Type B pancreatic cell (in vitro differentiated cells): Measurements from ENCODE around the gene SRRT. TPM values are rescaled to one million over a fixed set of nuclear protein-coding genes. Genes with fewer than 3 reads are reported as not detected.
A peak's percentile ranks its signal among the peaks of the same experiment; 100 is the strongest.

Source experiments
- DNase-seq: peaks from one replicate; pipeline ENCODE4 v3.0.0; 2021; ENCODE audit warnings: mixed read lengths; ENCODE audit not compliant: unreplicated experiment; ENCODE audit errors: extremely low spot score
- H3K27ac Mint-ChIP-seq: 2 replicates; pipeline ENCODE4 v1.8.0; 2021; ENCODE audit warnings: mild to moderate bottlenecking, mixed read lengths
- H3K27me3 Mint-ChIP-seq: 2 replicates; pipeline ENCODE4 v1.8.0; 2021; ENCODE audit warnings: mixed read lengths
- H3K36me3 Mint-ChIP-seq: 2 replicates; pipeline ENCODE4 v1.8.0; 2021; ENCODE audit warnings: mixed read lengths
- H3K4me1 Mint-ChIP-seq: one replicate; pipeline ENCODE4 v1.8.0; 2021; ENCODE audit warnings: mixed read lengths; ENCODE audit not compliant: unreplicated experiment
- H3K4me3 Mint-ChIP-seq: 2 replicates; pipeline ENCODE4 v1.8.0; 2021; ENCODE audit warnings: mild to moderate bottlenecking, mixed read lengths
- H3K9me3 Mint-ChIP-seq: 2 replicates; pipeline ENCODE4 v1.8.0; 2021; ENCODE audit warnings: mixed read lengths
- total RNA-seq: library from RNA; stranded (reverse); gene quantifications from 2 replicates; pipeline ENCODE4 v1.2.1, GENCODE V29; 2021; ENCODE audit warnings: low replicate concordance
- TF ChIP-seq, protein P1 (sequence below): fragments of 200-600 bp; sonication (generic); conservative IDR thresholded peaks from 2 replicates; pipeline ENCODE4 v1.5.0; 2021; ENCODE audit warnings: antibody characterized with exemption, mild to moderate bottlenecking

SRRT gene
- total RNA-seq, 1 donor from 2014 or later: 239 TPM

DNA sequence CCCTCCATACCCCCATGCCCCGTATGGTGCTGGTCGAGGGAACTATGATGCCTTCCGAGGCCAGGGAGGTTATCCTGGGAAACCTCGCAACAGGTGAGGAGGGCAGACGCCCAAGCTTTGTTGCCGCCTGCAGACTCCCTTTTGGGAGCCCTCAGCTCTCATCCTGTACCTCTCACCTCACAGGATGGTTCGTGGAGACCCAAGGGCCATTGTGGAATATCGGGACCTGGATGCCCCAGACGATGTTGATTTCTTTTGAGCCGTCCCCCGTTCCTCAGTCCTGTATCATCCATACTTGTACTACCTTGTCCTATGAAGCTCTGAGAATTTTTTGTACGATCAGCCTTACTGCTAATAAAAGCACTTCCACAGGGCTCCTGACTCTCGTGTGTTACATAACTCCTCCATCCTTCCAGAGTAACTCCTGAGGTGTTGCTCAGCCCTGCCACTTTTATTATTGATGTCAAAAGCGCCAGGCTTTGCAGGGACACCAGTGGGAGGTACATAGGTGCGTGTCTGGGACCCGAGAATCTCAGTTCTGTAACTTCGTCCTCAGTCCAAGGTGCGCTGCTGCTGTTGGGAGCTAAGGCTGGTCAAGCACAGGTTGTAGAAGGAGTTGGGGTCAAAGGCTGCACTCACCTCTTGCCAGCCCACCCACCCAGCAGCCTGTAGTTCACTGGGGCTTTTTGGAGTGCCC, 13.5 kb downstream of the SRRT start:
- DNase-seq: no peak
- Mint-ChIP-seq H3K36me3 (peaks cover 38% of the 10 kb centered on the region), H3K27ac (peak overlapping the region; percentile 63), H3K9me3 (no peaks in the 10 kb centered on the region), H3K27me3 (no peaks in the 10 kb centered on the region), H3K4me1 (peaks cover 40% of the 10 kb centered on the region), H3K4me3 (peak overlapping the region; percentile 94)
- TF ChIP-seq, protein P1, sequence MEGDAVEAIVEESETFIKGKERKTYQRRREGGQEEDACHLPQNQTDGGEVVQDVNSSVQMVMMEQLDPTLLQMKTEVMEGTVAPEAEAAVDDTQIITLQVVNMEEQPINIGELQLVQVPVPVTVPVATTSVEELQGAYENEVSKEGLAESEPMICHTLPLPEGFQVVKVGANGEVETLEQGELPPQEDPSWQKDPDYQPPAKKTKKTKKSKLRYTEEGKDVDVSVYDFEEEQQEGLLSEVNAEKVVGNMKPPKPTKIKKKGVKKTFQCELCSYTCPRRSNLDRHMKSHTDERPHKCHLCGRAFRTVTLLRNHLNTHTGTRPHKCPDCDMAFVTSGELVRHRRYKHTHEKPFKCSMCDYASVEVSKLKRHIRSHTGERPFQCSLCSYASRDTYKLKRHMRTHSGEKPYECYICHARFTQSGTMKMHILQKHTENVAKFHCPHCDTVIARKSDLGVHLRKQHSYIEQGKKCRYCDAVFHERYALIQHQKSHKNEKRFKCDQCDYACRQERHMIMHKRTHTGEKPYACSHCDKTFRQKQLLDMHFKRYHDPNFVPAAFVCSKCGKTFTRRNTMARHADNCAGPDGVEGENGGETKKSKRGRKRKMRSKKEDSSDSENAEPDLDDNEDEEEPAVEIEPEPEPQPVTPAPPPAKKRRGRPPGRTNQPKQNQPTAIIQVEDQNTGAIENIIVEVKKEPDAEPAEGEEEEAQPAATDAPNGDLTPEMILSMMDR: no peak

DNA sequence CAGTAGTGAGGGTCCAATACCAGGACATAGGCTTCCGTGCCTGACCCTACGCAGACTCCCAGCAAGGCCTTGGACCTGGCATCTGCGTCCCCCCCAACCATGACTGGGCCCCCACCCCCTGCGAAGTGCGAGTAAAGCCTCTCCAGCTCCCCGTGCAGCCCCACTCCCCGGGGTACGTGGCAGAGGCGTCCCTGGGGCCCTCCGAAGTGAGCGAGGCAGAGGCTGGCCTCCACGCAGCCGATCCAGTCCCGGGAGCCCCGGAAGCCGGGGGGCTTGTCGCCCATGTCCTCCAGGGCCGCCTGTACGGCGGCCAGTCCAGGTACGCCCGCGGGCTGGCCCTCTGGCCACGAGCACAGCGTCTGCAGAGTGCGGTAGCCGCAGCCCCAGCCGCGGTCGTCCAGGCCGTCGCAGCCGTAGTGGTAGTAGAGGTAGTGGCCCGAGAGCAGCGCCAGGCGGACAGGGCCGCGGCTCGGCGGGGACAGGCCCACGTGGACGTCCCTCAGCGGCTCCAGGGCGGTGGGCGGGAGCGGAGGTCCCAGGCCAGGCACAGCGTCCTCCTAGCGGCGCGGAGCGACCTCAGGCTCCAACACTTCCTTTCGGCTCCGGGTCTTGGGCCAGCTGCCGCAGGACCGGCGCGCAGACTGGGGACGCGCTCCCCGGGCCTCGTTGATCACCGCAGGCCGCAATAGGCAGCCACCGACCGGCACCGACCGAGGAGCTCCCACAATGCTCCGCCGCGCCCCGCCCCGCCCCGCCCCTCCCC, 14.3 kb downstream of the SRRT start, which contains the start of gene UFSP1:
Gene UFSP1, minus strand, starts transcription at position 728 of the 763 bp plus-strand sequence. Its CDS starts 444 bp downstream, at position 284.
- peaks cover 34% of the 10 kb centered on the region for H3K36me3 Mint-ChIP-seq
- TF ChIP-seq, protein P1: no peak
- H3K27me3 Mint-ChIP-seq: no peaks in the 10 kb centered on the region
- H3K4me3 Mint-ChIP-seq: peak within 1 kb of the TSS; percentile 94
- no peaks in the 10 kb centered on the region for H3K9me3 Mint-ChIP-seq
- H3K4me1 Mint-ChIP-seq: peaks cover 40% of the 10 kb centered on the region
- DNase-seq: no peak
- H3K27ac Mint-ChIP-seq: peak within 1 kb of the TSS; percentile 91

DNA sequence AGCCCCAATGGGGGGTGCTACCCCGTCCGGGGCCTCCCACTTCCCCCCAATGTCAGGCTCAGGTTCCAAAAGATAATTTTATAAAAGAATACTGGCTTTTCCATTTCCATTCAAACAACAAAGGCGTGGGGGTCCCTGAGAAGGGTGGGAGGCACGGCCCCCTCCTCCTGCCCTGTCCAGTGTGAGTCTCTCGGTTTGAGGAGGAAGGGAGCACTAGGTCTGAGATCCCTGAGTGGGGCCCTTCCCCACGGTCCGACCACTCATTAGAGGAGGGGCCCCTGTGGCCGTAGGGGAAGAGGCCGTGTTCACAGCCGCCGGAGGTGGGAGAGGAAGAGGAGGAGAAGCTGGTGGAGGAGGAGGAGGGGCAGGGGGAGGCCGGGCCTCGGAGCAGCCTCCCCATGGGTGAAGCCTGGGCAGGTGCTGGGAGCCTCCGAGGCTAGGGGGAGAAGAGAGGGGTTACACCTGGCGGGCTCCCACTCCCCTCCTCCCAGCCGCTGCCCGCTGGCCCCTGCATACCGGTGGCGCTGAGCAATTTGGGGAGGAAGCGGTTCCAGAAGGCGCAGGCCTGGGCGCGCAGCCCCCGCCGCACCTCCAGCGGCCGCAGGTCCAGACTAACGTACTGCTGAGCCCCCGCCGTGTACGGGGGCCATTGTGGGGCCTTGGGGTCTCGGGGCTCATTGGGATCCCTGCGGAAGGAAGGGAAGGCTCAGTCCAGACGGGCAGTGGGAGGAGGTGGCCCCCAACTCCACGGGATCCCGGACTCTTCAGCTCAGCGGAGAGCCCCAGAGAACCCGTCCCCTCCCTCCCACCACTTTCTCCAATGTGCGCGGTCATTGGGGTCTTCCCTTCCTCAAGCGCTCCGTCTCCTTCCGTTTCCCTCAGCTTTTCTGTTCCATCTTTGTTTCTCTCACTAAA, 16.0 kb downstream of the SRRT start:
- no peaks in the 10 kb centered on the region for H3K9me3 Mint-ChIP-seq
- TF ChIP-seq, protein P1: no peak
- H3K36me3 Mint-ChIP-seq: peaks cover 19% of the 10 kb centered on the region
- H3K4me1 Mint-ChIP-seq: peaks cover 31% of the 10 kb centered on the region
- H3K4me3 Mint-ChIP-seq: peak overlapping the region; percentile 94
- no peak for DNase-seq
- H3K27ac Mint-ChIP-seq: peak overlapping the region; percentile 95
- H3K27me3 Mint-ChIP-seq: peaks cover 2% of the 10 kb centered on the region

DNA sequence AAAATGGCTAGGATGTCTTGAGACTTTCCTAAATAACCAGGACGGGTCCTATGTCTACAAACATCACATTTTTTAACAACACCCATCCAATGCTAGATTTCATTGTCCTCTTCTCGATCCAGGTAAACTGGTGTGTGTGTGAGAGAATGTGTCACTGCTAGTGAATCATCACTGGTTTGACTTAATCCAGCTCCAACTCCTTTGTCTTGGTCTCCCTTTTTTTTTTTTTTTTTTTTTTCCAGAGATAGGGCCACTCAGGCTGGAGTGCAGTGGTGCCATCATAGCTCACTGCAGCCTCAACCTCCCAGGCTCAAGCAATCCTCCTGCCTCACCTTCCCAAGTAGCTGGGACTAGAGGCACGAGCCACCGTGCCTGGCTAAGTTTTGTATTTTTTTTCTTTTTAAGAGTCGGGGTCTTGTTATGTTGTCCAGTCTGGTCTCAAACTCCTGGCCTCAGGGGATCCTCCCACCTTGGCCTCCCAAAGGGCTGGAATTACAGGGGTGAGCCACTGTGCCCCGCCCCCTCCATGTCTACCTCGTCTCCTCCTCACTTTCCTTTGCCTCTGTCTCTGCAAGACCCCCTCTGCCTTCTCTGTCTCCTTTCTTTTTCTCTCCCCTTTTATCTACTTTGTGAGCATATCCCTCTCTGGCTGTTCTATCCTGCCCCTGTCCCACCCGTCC, 16.8 kb downstream of the SRRT start:
- peak overlapping the region; percentile 93 for H3K4me3 Mint-ChIP-seq
- no peak for DNase-seq
- H3K27ac Mint-ChIP-seq: peak overlapping the region; percentile 95
- peaks cover 8% of the 10 kb centered on the region for H3K27me3 Mint-ChIP-seq
- TF ChIP-seq, protein P1: no peak
- peaks cover 14% of the 10 kb centered on the region for H3K36me3 Mint-ChIP-seq
- no peaks in the 10 kb centered on the region for H3K9me3 Mint-ChIP-seq
- peaks cover 34% of the 10 kb centered on the region for H3K4me1 Mint-ChIP-seq
